ENCODE results near the gene HDAC9.

Gene HDAC9

DNA sequence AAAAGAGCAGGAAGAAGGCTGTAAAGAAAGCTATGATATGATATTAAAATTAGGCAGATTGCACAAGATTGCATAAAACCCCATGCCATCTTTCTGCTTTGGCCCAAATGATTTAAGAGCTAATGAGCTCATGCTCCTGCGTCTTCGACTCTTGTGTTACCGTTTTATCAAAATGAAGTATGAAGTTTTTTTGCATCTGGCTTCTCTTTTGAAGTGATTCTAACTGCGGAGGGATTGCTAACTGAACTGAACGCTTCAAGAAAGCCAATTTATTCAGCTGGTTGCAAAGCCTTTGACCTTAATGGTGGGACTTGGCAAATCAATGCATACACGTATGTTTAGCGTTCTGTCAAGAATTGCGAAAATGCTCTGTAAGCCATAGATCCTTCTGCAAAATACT, 339.0 kb downstream of the HDAC9 start:
- no peak for DNase-seq
- no peak overlapping the region for H3K4me2 ChIP-seq (ENCODE audit: low read length, poor library complexity, severe bottlenecking)
- H4K91ac ChIP-seq (ENCODE audit: low read length): no peak overlapping the region
- no peaks in the 10 kb centered on the region for H3K4me1 ChIP-seq (ENCODE audit: control insufficient read depth, insufficient read depth, low read depth, low read length)
- no peak overlapping the region for H3K18ac ChIP-seq (ENCODE audit: low read depth in 1 of 2, low read length in 2 of 2)
- H2BK5ac ChIP-seq (ENCODE audit: low read depth, low read length, poor library complexity, severe bottlenecking): no peak overlapping the region
- H3K27me3 ChIP-seq (ENCODE audit: control insufficient read depth in 1 of 2, insufficient read depth in 1 of 2, low read length in 2 of 2): no peaks in the 10 kb centered on the region
- H2BK12ac ChIP-seq (ENCODE audit: low read length in 2 of 2): no peak overlapping the region
- 93% methylated on average over 7 of the region's 8 CpGs for WGBS
- H3K9me3 ChIP-seq (ENCODE audit: control insufficient read depth, low read length): no peaks in the 10 kb centered on the region
- no peak overlapping the region for H2BK15ac ChIP-seq (ENCODE audit: low read depth, poor library complexity, severe bottlenecking)
- H3K14ac ChIP-seq (ENCODE audit: low read length in 2 of 2): no peak overlapping the region
- H3K23ac ChIP-seq (ENCODE audit: low read length in 2 of 2): no peak overlapping the region
- H3K4ac ChIP-seq (ENCODE audit: low read depth in 1 of 2, low read length in 2 of 2): no peak overlapping the region
- peak overlapping the region; percentile 2 for H3K9ac ChIP-seq (ENCODE audit: low read length)
- no peaks in the 10 kb centered on the region for H3K79me1 ChIP-seq (replicated peaks; ENCODE audit: low read length, poor library complexity, severe bottlenecking)
- no peak overlapping the region for H2BK120ac ChIP-seq (ENCODE audit: low read depth, low read length)
- no peak overlapping the region for H2AFZ ChIP-seq (ENCODE audit: low read depth, low read length)
- no peaks in the 10 kb centered on the region for H3K36me3 ChIP-seq (ENCODE audit: control insufficient read depth in 1 of 2, insufficient read depth in 2 of 2, low read depth in 1 of 2, low read length in 2 of 2)
- H4K8ac ChIP-seq (ENCODE audit: low read length): no peak overlapping the region
- H3K4me3 ChIP-seq (ENCODE audit: insufficient read depth in 1 of 2, low read depth in 1 of 2, low read length in 2 of 2): no peak overlapping the region
- no peak overlapping the region for H3K27ac ChIP-seq (ENCODE audit: low read length, poor library complexity, severe bottlenecking)
- H2AK5ac ChIP-seq (ENCODE audit: low read length, severe bottlenecking): no peak overlapping the region

DNA sequence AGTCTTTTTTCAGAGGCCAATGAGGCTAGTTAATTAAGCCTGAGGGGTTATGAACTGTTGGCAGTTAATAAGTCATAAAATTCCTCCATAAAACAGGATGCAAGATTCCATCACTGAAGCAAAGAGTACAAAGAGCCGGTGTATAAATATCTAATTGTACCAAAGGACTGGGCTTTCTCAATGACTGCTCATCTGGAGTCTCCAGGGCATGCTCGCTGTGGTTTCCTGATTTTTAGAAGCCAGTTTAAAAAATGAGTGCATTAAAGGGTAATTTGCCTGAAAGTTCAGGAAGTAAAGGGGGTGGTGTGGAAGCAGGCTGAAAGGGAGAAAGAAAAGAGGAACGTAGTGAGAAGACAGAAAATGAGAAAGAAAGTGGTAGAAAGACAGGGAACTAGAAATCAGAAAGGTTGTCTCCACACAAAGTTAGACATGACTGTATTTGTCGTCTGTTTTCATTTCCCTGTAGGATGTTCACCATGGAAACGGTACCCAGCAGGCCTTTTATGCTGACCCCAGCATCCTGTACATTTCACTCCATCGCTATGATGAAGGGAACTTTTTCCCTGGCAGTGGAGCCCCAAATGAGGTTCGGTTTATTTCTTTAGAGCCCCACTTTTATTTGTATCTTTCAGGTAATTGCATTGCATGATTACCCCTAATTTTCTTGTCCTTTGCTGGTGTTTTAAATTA, 339.6 kb downstream of the HDAC9 start:
- no peaks in the 10 kb centered on the region for H3K36me3 ChIP-seq (ENCODE audit: control insufficient read depth in 1 of 2, insufficient read depth in 2 of 2, low read depth in 1 of 2, low read length in 2 of 2)

DNA sequence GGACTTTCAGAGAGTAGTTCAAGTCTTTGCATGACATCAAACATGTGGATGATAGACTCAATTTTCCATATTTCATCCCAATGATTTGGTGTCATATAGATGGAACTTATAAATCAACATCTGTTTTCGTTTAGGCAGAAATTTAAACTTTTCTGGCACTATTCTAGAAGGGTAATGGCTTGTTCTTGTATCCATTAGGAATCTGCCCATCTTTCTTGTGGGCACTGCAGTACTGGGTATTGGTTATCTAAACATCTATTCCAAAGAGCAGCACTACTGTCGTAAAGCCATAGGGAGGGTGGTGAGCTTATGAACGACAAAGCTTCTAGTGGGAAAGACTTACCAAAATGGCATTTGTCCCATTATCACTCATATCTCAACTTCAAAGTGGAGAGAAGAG, 348.4 kb downstream of the HDAC9 start:
- H3K14ac ChIP-seq (ENCODE audit: low read length in 2 of 2): no peak overlapping the region
- H2BK15ac ChIP-seq (ENCODE audit: low read depth, poor library complexity, severe bottlenecking): no peak overlapping the region
- H3K36me3 ChIP-seq (ENCODE audit: control insufficient read depth in 1 of 2, insufficient read depth in 2 of 2, low read depth in 1 of 2, low read length in 2 of 2): no peaks in the 10 kb centered on the region
- no peak overlapping the region for H3K4ac ChIP-seq (ENCODE audit: low read depth in 1 of 2, low read length in 2 of 2)
- 95% methylated on average over 2 of the region's 3 CpGs for WGBS
- H3K27ac ChIP-seq (ENCODE audit: low read length, poor library complexity, severe bottlenecking): no peak overlapping the region
- H3K18ac ChIP-seq (ENCODE audit: low read depth in 1 of 2, low read length in 2 of 2): no peak overlapping the region
- H4K8ac ChIP-seq (ENCODE audit: low read length): no peak overlapping the region
- H4K91ac ChIP-seq (ENCODE audit: low read length): no peak overlapping the region
- H2BK12ac ChIP-seq (ENCODE audit: low read length in 2 of 2): no peak overlapping the region
- no peak overlapping the region for H3K9ac ChIP-seq (ENCODE audit: low read length)
- no peak overlapping the region for H3K4me2 ChIP-seq (ENCODE audit: low read length, poor library complexity, severe bottlenecking)
- H3K27me3 ChIP-seq (ENCODE audit: control insufficient read depth in 1 of 2, insufficient read depth in 1 of 2, low read length in 2 of 2): no peaks in the 10 kb centered on the region
- H2BK120ac ChIP-seq (ENCODE audit: low read depth, low read length): no peak overlapping the region
- H3K79me1 ChIP-seq (replicated peaks; ENCODE audit: low read length, poor library complexity, severe bottlenecking): no peaks in the 10 kb centered on the region
- no peak overlapping the region for H2AFZ ChIP-seq (ENCODE audit: low read depth, low read length)
- H3K4me1 ChIP-seq (ENCODE audit: control insufficient read depth, insufficient read depth, low read depth, low read length): no peaks in the 10 kb centered on the region
- no peak overlapping the region for H2BK5ac ChIP-seq (ENCODE audit: low read depth, low read length, poor library complexity, severe bottlenecking)
- H3K4me3 ChIP-seq (ENCODE audit: insufficient read depth in 1 of 2, low read depth in 1 of 2, low read length in 2 of 2): no peak overlapping the region
- no peak for DNase-seq
- no peaks in the 10 kb centered on the region for H3K9me3 ChIP-seq (ENCODE audit: control insufficient read depth, low read length)
- H3K23ac ChIP-seq (ENCODE audit: low read length in 2 of 2): no peak overlapping the region
- no peak overlapping the region for H2AK5ac ChIP-seq (ENCODE audit: low read length, severe bottlenecking)

More for the DNA sequence above, 339.6 kb downstream of the HDAC9 start:
- no peak overlapping the region for H2BK120ac ChIP-seq (ENCODE audit: low read depth, low read length)
- H3K9me3 ChIP-seq (ENCODE audit: control insufficient read depth, low read length): no peaks in the 10 kb centered on the region
- H3K4me2 ChIP-seq (ENCODE audit: low read length, poor library complexity, severe bottlenecking): no peak overlapping the region
- H3K79me1 ChIP-seq (replicated peaks; ENCODE audit: low read length, poor library complexity, severe bottlenecking): no peaks in the 10 kb centered on the region
- no peak overlapping the region for H3K23ac ChIP-seq (ENCODE audit: low read length in 2 of 2)
- no peak overlapping the region for H3K4me3 ChIP-seq (ENCODE audit: insufficient read depth in 1 of 2, low read depth in 1 of 2, low read length in 2 of 2)
- peak overlapping the region; percentile 2 for H3K9ac ChIP-seq (ENCODE audit: low read length)
- H2BK12ac ChIP-seq (ENCODE audit: low read length in 2 of 2): no peak overlapping the region
- no peak overlapping the region for H3K27ac ChIP-seq (ENCODE audit: low read length, poor library complexity, severe bottlenecking)
- no peaks in the 10 kb centered on the region for H3K4me1 ChIP-seq (ENCODE audit: control insufficient read depth, insufficient read depth, low read depth, low read length)
- H3K14ac ChIP-seq (ENCODE audit: low read length in 2 of 2): no peak overlapping the region
- no peak overlapping the region for H2BK5ac ChIP-seq (ENCODE audit: low read depth, low read length, poor library complexity, severe bottlenecking)
- H4K8ac ChIP-seq (ENCODE audit: low read length): no peak overlapping the region
- H3K4ac ChIP-seq (ENCODE audit: low read depth in 1 of 2, low read length in 2 of 2): no peak overlapping the region
- H4K91ac ChIP-seq (ENCODE audit: low read length): no peak overlapping the region
- H2AFZ ChIP-seq (ENCODE audit: low read depth, low read length): no peak overlapping the region
- H2AK5ac ChIP-seq (ENCODE audit: low read length, severe bottlenecking): no peak overlapping the region
- H2BK15ac ChIP-seq (ENCODE audit: low read depth, poor library complexity, severe bottlenecking): no peak overlapping the region
- H3K27me3 ChIP-seq (ENCODE audit: control insufficient read depth in 1 of 2, insufficient read depth in 1 of 2, low read length in 2 of 2): no peaks in the 10 kb centered on the region
- H3K18ac ChIP-seq (ENCODE audit: low read depth in 1 of 2, low read length in 2 of 2): no peak overlapping the region
- no peak for DNase-seq
- 84% methylated on average over 7 of the region's 7 CpGs for WGBS

DNA sequence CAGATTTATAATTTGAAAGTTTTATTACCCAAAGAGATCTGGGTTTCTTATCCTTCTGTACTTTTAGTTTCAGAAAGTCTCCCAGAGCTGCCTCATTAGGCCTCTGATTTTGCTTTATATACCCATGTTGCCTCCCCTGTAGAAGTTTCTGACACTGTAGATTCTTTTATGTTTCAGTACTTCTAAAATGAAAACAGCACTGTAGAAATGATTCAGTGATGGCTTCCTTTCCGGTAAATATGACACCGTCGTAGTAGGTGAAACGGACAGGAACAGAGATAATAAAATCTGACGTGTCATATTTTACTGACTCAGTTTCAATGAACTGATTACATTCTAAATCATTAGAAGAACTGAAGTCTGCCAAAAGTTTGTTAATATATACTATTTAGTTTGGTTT, 349.2 kb downstream of the HDAC9 start:
- no peaks in the 10 kb centered on the region for H3K4me1 ChIP-seq (ENCODE audit: control insufficient read depth, insufficient read depth, low read depth, low read length)
- H2BK5ac ChIP-seq (ENCODE audit: low read depth, low read length, poor library complexity, severe bottlenecking): no peak overlapping the region
- no peak overlapping the region for H3K4me2 ChIP-seq (ENCODE audit: low read length, poor library complexity, severe bottlenecking)
- no peak overlapping the region for H4K8ac ChIP-seq (ENCODE audit: low read length)
- H3K4ac ChIP-seq (ENCODE audit: low read depth in 1 of 2, low read length in 2 of 2): no peak overlapping the region
- H3K27me3 ChIP-seq (ENCODE audit: control insufficient read depth in 1 of 2, insufficient read depth in 1 of 2, low read length in 2 of 2): no peaks in the 10 kb centered on the region
- no peak overlapping the region for H3K4me3 ChIP-seq (ENCODE audit: insufficient read depth in 1 of 2, low read depth in 1 of 2, low read length in 2 of 2)
- H2BK12ac ChIP-seq (ENCODE audit: low read length in 2 of 2): no peak overlapping the region
- no peaks in the 10 kb centered on the region for H3K9me3 ChIP-seq (ENCODE audit: control insufficient read depth, low read length)
- no peak for DNase-seq
- H3K9ac ChIP-seq (ENCODE audit: low read length): no peak overlapping the region
- no peak overlapping the region for H3K23ac ChIP-seq (ENCODE audit: low read length in 2 of 2)
- no peak overlapping the region for H2AFZ ChIP-seq (ENCODE audit: low read depth, low read length)
- no peak overlapping the region for H2AK5ac ChIP-seq (ENCODE audit: low read length, severe bottlenecking)
- H2BK120ac ChIP-seq (ENCODE audit: low read depth, low read length): no peak overlapping the region
- H3K36me3 ChIP-seq (ENCODE audit: control insufficient read depth in 1 of 2, insufficient read depth in 2 of 2, low read depth in 1 of 2, low read length in 2 of 2): no peaks in the 10 kb centered on the region
- H3K27ac ChIP-seq (ENCODE audit: low read length, poor library complexity, severe bottlenecking): no peak overlapping the region
- no peak overlapping the region for H4K91ac ChIP-seq (ENCODE audit: low read length)
- H2BK15ac ChIP-seq (ENCODE audit: low read depth, poor library complexity, severe bottlenecking): no peak overlapping the region
- 100% methylated on average over 3 of the region's 5 CpGs for WGBS
- no peak overlapping the region for H3K18ac ChIP-seq (ENCODE audit: low read depth in 1 of 2, low read length in 2 of 2)
- no peak overlapping the region for H3K14ac ChIP-seq (ENCODE audit: low read length in 2 of 2)
- no peaks in the 10 kb centered on the region for H3K79me1 ChIP-seq (replicated peaks; ENCODE audit: low read length, poor library complexity, severe bottlenecking)
